CD4-positive, alpha-beta T cell (primary cell): Measurements from ENCODE around the gene PGAP3. TPM values are rescaled to one million over a fixed set of nuclear protein-coding genes. Genes with fewer than 3 reads are reported as not detected.

Source experiments
- ATAC-seq: fragments of 200-7000 bp; cut with Tn5 transposase; one replicate; pipeline ENCODE4 v1.10.0; 2022; ENCODE audit warnings: mild to moderate bottlenecking; ENCODE audit not compliant: poor library complexity
- CTCF ChIA-PET: fragments of 350-600 bp; sonication (Branson Sonifier 250); formaldehyde crosslinking; loops from one replicate; lab custom pipeline; 2021; ENCODE audit warnings: antibody characterized with exemption, inconsistent platforms; lab: Charles Lee
- POLR2A ChIA-PET: fragments of 350-600 bp; sonication (Branson Sonifier 250); formaldehyde crosslinking; loops from one replicate; lab custom pipeline; 2021; ENCODE audit warnings: antibody characterized with exemption, inconsistent platforms; lab: Charles Lee
- DNase-seq, 14 experiments: peaks; one replicate each; pipeline ENCODE4 v3.0.0-alpha.2; 2013 to 2020; ENCODE audit warnings: mixed read lengths in 2 of 14
- H3K27ac ChIP-seq, 2 donors: one replicate each; pipeline versions ENCODE4 v1.5.1 to v1.7.0; 2013; ENCODE audit warnings: low read length in 2 of 2, low read depth in 1 of 2, mild to moderate bottlenecking in 1 of 2
- H3K27me3 ChIP-seq, 2 experiments: 1 replicate in 1 of 2; 2 replicates in 1 of 2; pipeline versions ENCODE4 v1.6.1 to v1.7.0; 2013; ENCODE audit warnings: low read length in 2 of 2, control low read depth in 1 of 2, mild to moderate bottlenecking in 1 of 2, moderate library complexity in 1 of 2; ENCODE audit not compliant: insufficient read depth in 2 of 2, control insufficient read depth in 1 of 2
- H3K36me3 ChIP-seq: one replicate; pipeline ENCODE4 v1.6.1; 2013; ENCODE audit warnings: low read length, control low read depth; ENCODE audit not compliant: insufficient read depth
- H3K4me1 ChIP-seq: one replicate; pipeline ENCODE4 v1.6.1; 2013; ENCODE audit warnings: low read length, control low read depth; ENCODE audit not compliant: insufficient read depth
- H3K4me3 ChIP-seq: one replicate; pipeline ENCODE4 v1.5.1; 2013; ENCODE audit warnings: mild to moderate bottlenecking, low read length, moderate library complexity
- H3K9me3 ChIP-seq, 2 experiments: 1 replicate in 1 of 2; 2 replicates in 1 of 2; pipeline versions ENCODE4 v1.6.1 to v1.7.0; 2013; ENCODE audit warnings: low read length in 2 of 2, mild to moderate bottlenecking in 2 of 2, control low read depth in 1 of 2, moderate library complexity in 1 of 2; ENCODE audit not compliant: control insufficient read depth in 1 of 2, insufficient read depth in 1 of 2
- H3K27ac Mint-ChIP-seq: one replicate; pipeline ENCODE4 v1.8.0; 2020; ENCODE audit warnings: mixed read lengths
- H3K27me3 Mint-ChIP-seq: one replicate; pipeline ENCODE4 v1.8.0; 2021; ENCODE audit warnings: mixed read lengths
- H3K36me3 Mint-ChIP-seq: one replicate; pipeline ENCODE4 v1.8.0; 2021; ENCODE audit warnings: low read depth, mixed read lengths
- H3K4me1 Mint-ChIP-seq: one replicate; pipeline ENCODE4 v1.8.0; 2021; ENCODE audit warnings: low read depth, mixed read lengths
- H3K4me3 Mint-ChIP-seq: one replicate; pipeline ENCODE4 v1.8.0; 2020; ENCODE audit warnings: mild to moderate bottlenecking, mixed read lengths
- H3K9me3 Mint-ChIP-seq: one replicate; pipeline ENCODE4 v1.8.0; 2020; ENCODE audit warnings: mixed read lengths
- intact Hi-C, 2 experiments: fragments of 100-400 bp; cut with DNase I in 1 of 2; cut with micrococcal nuclease in 1 of 2; formaldehyde crosslinking; loops; one replicate each; pipeline versions ENCODE4 v1.15.1 to v1.9.0; 2023 to 2025; cut with DNase I, micrococcal nuclease
- polyA plus RNA-seq, 2 donors: library from polyadenylated mRNA; unstranded; fragments of 120-200 nt; gene quantifications; one replicate each; pipeline ENCODE4 v1.2.1, GENCODE V29; 2013
- total RNA-seq, 174 experiments: library from RNA in 2 of 174; stranded (reverse) in 2 of 174; gene quantifications; one replicate each; pipeline ENCODE4 v1.2.3 and lab custom pipeline; 2021 to 2026
- TF ChIP-seq, protein P1 (sequence below): fragments of 200-600 bp; IDR thresholded peaks from one replicate; pipeline ENCODE4 v1.8.0; 2022; ENCODE audit warnings: antibody characterized with exemption, mild to moderate bottlenecking

Gene PGAP3, protein sequence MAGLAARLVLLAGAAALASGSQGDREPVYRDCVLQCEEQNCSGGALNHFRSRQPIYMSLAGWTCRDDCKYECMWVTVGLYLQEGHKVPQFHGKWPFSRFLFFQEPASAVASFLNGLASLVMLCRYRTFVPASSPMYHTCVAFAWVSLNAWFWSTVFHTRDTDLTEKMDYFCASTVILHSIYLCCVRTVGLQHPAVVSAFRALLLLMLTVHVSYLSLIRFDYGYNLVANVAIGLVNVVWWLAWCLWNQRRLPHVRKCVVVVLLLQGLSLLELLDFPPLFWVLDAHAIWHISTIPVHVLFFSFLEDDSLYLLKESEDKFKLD
- 10 to 100 TPM; 26.1 to 30.7 TPM for total RNA-seq
- polyA plus RNA-seq (2013, experiment 1 of 2): 21.0 TPM
- polyA plus RNA-seq (2013, experiment 2 of 2): 24.3 TPM
- total RNA-seq (lab: John Stamatoyannopoulos, UW): 6.5 to 46.1 (median 21.0) reads per million in 172 experiments

DNA sequence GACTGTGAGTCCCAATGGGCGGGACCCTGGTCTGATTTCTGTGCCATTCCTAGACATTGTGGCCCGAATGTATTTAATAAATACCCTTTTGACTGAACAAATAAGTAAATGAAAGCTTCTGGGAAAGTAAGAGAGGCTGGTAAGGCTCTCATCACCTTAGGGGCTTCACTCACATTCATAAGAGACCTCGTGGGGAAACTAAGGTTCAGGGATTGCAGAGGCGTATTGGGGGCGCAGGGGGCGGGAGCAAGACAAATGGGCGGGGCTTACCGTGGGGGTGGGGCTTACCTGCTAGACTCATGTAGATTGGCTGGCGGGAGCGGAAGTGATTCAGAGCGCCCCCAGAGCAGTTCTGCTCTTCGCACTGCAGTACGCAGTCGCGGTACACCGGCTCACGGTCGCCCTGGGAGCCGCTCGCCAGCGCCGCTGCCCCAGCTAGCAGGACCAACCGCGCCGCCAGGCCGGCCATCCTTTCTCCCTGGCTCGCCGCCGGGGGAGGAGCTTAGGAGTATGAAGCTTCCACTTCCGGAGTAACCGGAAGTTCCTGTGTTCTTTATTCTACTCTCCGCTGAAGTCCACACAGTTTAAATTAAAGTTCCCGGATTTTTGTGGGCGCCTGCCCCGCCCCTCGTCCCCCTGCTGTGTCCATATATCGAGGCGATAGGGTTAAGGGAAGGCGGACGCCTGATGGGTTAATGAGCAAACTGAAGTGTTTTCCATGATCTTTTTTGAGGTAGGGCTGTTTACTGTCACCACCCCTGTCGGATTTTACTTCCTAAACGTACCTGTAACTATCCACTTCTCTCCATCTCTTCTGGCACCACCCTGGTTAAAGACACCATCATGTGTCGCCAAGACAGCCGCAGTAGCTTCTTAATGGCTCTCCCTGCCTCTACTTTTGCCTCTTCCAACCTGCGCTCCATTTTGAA is at the start of gene PGAP3:
PGAP3 (minus strand) TSS at position 512 of the 929 bp plus-strand sequence; CDS start at position 469, 43 bp downstream.
- TF ChIP-seq, protein P1, sequence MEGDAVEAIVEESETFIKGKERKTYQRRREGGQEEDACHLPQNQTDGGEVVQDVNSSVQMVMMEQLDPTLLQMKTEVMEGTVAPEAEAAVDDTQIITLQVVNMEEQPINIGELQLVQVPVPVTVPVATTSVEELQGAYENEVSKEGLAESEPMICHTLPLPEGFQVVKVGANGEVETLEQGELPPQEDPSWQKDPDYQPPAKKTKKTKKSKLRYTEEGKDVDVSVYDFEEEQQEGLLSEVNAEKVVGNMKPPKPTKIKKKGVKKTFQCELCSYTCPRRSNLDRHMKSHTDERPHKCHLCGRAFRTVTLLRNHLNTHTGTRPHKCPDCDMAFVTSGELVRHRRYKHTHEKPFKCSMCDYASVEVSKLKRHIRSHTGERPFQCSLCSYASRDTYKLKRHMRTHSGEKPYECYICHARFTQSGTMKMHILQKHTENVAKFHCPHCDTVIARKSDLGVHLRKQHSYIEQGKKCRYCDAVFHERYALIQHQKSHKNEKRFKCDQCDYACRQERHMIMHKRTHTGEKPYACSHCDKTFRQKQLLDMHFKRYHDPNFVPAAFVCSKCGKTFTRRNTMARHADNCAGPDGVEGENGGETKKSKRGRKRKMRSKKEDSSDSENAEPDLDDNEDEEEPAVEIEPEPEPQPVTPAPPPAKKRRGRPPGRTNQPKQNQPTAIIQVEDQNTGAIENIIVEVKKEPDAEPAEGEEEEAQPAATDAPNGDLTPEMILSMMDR: no peak
- intact Hi-C loops: loop anchor here (1.0 to 5.0 kb wide), 6 partner anchors 41 to 293 kb away; partner anchors contain the start of genes MIEN1 (in 1 of the 2), PSMD3 (in 1 of the 2) and STARD3 (in 1 of the 2)
- Mint-ChIP-seq H3K27ac (peak within 1 kb of the TSS; percentile 98), H3K36me3 (peaks cover 49% of the 10 kb centered on the region), H3K4me1 (peaks cover 31% of the 10 kb centered on the region), H3K9me3 (no peaks in the 10 kb centered on the region), H3K4me3 (peak within 1 kb of the TSS; percentile 100), H3K27me3 (no peaks in the 10 kb centered on the region)
- peak; percentile 87 for ATAC-seq
- no peaks in the 10 kb centered on the region for H3K27me3 ChIP-seq
- peaks cover 19% of the 10 kb centered on the region for H3K4me1 ChIP-seq
- H3K27ac ChIP-seq: peak within 1 kb of the TSS; percentile 83
- peak; percentile 66 to 91 (median 74) for DNase-seq
- ChIA-PET CTCF (interaction anchor here (0.5 to 2.5 kb wide), 9 partner anchors 8 to 524 kb away, joined by 3 to 10 read pairs (median 4); partner anchors contain the start of genes MIEN1, PNMT and TCAP), POLR2A (interaction anchor here (0.6 to 2.1 kb wide), 19 partner anchors 10 to 531 kb away, joined by 3 to 23 read pairs (median 3); partner anchors contain the start of genes MIEN1, PNMT and RPL19)
- H3K36me3 ChIP-seq: peaks cover 22% of the 10 kb centered on the region
- H3K9me3 ChIP-seq: no peaks in the 10 kb centered on the region
- peak within 1 kb of the TSS; percentile 74 for H3K4me3 ChIP-seq

DNA sequence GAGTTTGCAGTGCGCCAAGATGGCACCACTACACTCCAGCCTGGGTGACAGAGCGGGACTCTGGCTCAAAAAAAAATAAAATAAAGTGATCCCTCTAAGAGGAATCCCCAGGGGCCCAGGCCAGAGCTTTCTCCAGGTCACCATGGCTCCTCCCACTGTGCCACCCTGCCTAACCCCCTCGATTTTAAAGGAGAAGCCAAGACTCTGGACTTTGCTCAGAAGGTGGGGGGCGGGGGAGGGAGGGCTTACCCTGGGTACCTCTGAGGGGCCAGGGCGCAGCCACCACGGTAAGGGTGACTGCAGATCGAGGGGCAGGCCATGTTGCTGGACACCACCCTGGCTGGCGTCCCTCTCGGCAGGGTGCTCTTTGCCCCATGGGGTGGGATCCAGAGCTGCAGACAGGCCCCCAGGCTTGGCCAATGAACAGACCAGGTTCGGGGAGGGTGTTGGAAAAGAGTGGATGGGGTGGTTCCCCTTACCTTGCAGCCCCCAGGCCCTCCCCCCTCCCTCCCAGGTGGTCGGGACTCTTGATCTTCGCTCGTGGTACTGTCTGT is 49.4 kb upstream of the PGAP3 start:
- TF ChIP-seq, protein P1: no peak
- ChIA-PET CTCF (interaction anchor here (1.0 kb wide), 1 partner anchor 114 kb away, joined by 3 read pairs; no protein-coding TSS in a partner anchor), POLR2A (no interaction called here)
- no peaks in the 10 kb centered on the region for H3K36me3 ChIP-seq
- no peak for DNase-seq
- Mint-ChIP-seq H3K36me3 (no peaks in the 10 kb centered on the region), H3K9me3 (no peaks in the 10 kb centered on the region), H3K4me1 (peaks cover 6% of the 10 kb centered on the region), H3K27ac (no peak overlapping the region), H3K27me3 (peaks cover 20% of the 10 kb centered on the region), H3K4me3 (no peak overlapping the region)
- peaks cover 24% of the 10 kb centered on the region for H3K4me1 ChIP-seq
- ATAC-seq: no peak
- intact Hi-C loops: no loop called here
- peaks cover 10 to 22% of the 10 kb centered on the region in 2 experiments for H3K27me3 ChIP-seq
- H3K27ac ChIP-seq: no peak overlapping the region
- peaks cover 0 to 12% of the 10 kb centered on the region in 2 experiments for H3K9me3 ChIP-seq
- H3K4me3 ChIP-seq: no peak overlapping the region
